Cardiac fibroblast (primary cell): ENCODE results near the gene USP7.
A peak's percentile ranks its signal among the peaks of the same experiment; 100 is the strongest.

Experiments used
- DNase-seq, 2 donors: peaks; one replicate each; pipeline versions ENCODE4 v3.0.0 to v3.0.0-alpha.2; 2010; ENCODE audit warnings: low read depth in 2 of 2
- H3K4me3 ChIP-seq, 2 donors: replicated peaks in 1 of 2; 1 replicate in 1 of 2; 2 replicates in 1 of 2; pipeline ENCODE4 v1.5.1; 2011; ENCODE audit warnings: low read depth in 2 of 2, low read length in 2 of 2, mild to moderate bottlenecking in 2 of 2, moderate library complexity in 1 of 2
- TF ChIP-seq, protein P1 (sequence below): IDR thresholded peaks from one replicate; pipeline ENCODE4 v1.5.1; 2011; ENCODE audit warnings: low read depth, mild to moderate bottlenecking, low read length, inconsistent platforms

USP7 gene

DNA sequence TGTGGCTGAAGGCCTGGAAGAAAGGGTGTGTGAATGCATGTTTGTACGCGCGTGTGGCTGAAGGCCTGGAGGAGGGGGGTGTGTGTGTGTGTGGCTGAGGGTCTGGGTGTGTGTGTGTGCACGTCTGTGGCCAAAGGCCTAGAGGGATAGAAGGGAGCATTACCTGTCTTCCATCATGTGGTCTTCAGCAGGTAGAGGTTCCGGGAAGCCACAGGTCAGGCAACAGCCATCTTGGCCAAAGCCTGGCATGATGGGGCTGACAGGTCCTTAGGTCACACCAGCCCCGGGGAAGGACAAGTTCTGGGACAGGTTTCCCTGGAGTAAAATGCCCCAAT is 76.3 kb downstream of the USP7 start:
- H3K4me3 ChIP-seq, result no peak overlapping the region
- TF ChIP-seq, protein P1, sequence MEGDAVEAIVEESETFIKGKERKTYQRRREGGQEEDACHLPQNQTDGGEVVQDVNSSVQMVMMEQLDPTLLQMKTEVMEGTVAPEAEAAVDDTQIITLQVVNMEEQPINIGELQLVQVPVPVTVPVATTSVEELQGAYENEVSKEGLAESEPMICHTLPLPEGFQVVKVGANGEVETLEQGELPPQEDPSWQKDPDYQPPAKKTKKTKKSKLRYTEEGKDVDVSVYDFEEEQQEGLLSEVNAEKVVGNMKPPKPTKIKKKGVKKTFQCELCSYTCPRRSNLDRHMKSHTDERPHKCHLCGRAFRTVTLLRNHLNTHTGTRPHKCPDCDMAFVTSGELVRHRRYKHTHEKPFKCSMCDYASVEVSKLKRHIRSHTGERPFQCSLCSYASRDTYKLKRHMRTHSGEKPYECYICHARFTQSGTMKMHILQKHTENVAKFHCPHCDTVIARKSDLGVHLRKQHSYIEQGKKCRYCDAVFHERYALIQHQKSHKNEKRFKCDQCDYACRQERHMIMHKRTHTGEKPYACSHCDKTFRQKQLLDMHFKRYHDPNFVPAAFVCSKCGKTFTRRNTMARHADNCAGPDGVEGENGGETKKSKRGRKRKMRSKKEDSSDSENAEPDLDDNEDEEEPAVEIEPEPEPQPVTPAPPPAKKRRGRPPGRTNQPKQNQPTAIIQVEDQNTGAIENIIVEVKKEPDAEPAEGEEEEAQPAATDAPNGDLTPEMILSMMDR, result no peak
- no peak for DNase-seq

DNA sequence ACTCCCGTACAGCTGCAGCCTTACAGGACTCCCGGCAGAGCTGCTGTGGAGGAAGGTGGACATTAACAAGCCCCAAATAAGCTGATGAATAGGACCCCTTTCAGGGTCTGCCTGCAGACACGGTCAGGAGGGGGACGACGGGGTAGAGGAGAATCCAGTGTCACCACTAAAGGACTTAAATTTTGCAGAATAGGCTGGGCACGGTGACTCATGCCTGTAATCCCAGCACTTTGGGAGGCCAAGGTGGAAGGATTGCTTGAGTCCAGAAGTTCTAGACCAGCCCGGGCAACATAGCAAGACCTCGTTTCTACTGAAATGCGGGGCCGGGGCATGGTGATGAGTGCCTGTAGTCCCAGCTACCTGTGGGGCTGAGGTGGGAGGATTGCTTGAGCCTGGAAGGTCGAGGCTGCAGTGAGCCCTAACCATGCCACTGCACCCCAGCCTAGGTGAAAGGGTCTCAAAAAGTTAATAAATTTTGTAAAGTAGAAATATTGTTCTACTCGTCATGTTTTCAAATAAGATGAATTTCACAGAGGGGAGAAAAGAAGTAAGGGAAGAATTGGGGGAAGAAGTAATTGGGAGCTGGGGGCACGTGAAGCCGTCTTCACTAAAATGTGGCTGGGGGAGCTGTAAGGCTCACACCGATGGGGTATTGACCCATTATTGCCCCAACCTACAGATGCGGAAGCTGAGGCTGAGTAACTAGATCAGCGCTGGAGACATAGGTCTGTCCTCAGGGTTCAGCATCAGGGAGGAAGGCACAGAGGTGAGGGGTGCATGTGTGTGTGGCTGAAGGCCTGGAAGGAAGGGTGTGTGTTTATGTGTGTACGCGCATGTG is 76.9 kb downstream of the USP7 start:
- DNase-seq, result no peak
- TF ChIP-seq, protein P1, result no peak
- no peak overlapping the region for H3K4me3 ChIP-seq

DNA sequence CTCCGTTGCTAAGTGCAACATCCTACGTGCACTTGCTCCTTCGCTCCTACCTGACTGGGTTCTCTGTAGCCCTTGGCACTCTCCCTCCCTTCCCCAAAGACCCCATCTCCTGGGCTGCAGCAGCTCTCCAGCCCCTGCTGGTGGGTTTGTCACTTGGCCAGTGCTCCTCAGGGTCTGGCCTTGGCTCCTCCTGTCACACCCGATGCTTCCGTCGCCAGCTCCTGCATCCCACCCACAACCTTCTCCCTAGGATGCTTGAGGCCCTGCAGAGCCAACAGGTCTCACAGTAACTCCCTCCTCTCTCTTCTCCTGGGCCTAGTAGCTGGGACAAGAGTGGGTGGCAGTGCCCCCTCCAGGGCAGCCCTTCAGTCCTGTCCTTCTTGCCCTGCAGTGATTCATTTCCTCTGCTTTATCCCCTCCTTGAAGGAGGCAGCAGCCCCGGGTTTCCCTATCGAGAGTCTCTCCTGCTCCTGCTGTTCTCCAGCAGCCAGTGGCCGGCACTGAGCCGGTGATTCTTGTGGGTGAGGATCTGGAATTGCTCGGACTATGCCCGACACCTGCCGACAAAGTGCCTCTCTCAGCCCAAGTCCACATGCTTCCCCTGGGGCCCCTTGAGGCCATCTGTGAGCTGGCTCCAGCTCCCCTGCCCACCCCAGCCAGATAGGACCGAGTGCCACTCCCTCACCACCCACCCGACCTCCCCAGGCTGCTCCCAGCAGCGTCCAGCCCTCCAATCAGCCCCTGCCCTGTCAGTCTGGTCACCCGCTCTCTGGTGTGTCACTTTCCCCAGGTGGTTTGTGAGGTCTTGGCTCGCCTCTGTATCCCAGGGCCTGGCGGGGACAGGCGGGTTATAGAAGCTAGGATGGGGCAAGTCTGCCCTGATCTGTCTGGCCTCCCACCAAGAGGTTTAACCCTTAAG is 77.8 kb downstream of the USP7 start:
- H3K4me3 ChIP-seq, result no peak overlapping the region

DNA sequence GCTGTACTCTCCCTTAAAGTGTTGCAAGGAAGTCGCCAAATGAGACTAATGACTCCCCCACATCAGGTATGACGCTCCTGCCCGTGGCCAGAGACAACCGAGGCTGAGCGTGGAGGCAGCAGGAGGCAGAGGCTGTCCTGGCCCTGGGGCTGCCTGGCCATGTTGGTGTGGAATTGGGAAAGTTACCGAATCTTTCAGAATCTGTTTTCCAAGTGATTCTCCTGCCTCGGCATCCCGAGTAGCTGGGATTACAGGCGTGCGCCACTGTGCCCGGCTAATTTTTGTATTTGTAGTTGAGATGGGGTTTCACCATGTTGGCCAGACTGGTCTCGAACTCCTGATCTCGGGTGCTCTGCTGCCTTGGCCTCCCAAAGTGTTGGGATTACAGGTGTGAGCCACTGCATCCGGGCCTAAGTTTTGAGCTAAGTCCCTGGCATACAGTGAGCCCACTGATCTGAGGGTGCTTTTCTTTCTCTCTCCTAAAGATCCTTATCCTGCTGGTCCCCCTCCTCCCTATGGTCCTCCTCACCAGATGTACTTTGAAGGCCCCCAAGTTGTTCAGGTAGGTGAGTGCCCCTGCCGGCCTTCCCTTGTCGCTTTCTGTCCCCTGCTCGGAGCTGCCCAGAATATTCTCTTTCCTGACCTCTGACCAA is 80.9 kb downstream of the USP7 start:
- no peak for DNase-seq
- TF ChIP-seq, protein P1, result no peak

More for the DNA sequence above, 77.8 kb downstream of the USP7 start:
- DNase-seq, result peak; percentile 42 to 50
- TF ChIP-seq, protein P1, result peak; percentile 17

DNA sequence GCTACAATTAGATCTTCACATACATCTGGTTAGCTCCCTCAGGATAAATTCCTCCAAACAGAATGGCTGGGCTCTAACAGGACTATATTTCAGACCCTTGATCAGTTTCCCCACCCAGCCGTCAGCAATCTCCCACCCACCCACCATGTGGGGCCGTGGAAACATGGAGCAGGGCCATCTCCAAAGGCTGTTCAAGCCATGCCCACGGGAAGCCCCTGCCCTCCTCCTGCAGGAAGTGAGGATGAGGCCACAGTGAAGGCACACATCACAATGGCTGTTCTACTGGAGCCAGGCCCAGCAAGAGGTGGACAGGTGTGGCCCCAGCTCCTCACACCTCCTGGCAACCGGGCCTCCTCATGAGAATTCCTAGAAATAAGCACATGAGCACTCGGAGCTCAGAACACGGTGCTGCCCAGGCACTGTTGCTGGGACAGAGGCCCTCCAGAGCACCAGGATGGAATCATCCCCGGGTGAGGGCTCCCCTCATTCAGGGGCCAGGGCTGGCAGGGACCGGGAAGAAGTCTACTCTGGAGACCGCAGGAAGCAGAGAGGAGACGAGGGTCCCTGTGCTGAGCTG is 81.6 kb downstream of the USP7 start, which contains the start of gene LITAFD:
Gene LITAFD, plus strand, starts transcription at position 311 of the 577 bp plus-strand sequence. CDS start 2,005 bp downstream, outside the sequence.
- TF ChIP-seq, protein P1, result no peak

More for the DNA sequence above, 80.9 kb downstream of the USP7 start:
- no peak overlapping the region for H3K4me3 ChIP-seq

DNA sequence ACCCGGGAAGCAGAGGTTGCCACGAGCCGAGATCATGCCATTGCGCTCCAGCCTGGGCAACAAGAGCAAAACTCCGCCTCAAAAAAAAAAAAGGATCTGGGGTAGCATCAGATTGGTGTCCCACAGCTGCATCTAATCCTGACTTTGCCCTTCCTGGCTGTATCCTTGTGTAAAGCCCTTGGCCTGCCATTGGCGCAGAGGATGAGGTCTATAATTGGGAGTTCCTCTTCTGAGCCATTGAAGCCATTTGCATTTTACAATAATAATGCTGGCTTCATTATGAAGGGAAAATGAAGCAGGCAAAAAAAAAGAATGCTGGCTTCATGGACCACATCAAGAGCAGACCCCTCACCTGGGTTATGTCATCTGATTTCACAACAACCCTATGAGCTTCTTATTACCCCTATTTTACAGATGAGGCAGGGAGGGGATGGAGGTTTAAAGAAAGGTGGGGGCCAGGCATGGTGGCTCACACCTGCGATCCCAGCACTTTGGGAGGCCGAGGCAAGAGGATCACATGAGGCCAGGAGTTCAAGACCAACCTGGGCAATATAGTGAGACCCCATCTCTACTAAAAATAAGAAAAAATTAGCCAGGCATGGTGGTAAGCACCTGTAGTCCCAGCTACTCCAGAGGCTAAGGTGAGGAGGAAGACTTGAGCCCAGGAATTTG is 82.7 kb downstream of the USP7 start:
- TF ChIP-seq, protein P1, result no peak

More for the DNA sequence above, 81.6 kb downstream of the USP7 start, which contains the start of gene LITAFD:
- no peak within 1 kb of the TSS for H3K4me3 ChIP-seq
- no peak for DNase-seq

More for the DNA sequence above, 82.7 kb downstream of the USP7 start:
- no peak for DNase-seq
- no peak overlapping the region for H3K4me3 ChIP-seq
